Measurements from ENCODE around the gene ZNF490.
"Not testable (repeated sequence)": the region's sequence is repeated elsewhere in the genome, so short reads cannot be mapped to it uniquely, and the experiment has no call there.

The ZNF490 gene

GRCh38 chr19:12567951-12568350 is 42.7 kb downstream of the ZNF490 start:
- H3K9ac ChIP-seq: no peak overlapping the region
- H4K20me1 ChIP-seq (ENCODE audit: insufficient read depth): no peaks in the 10 kb centered on the region
- TF ChIP-seq, protein P1, sequence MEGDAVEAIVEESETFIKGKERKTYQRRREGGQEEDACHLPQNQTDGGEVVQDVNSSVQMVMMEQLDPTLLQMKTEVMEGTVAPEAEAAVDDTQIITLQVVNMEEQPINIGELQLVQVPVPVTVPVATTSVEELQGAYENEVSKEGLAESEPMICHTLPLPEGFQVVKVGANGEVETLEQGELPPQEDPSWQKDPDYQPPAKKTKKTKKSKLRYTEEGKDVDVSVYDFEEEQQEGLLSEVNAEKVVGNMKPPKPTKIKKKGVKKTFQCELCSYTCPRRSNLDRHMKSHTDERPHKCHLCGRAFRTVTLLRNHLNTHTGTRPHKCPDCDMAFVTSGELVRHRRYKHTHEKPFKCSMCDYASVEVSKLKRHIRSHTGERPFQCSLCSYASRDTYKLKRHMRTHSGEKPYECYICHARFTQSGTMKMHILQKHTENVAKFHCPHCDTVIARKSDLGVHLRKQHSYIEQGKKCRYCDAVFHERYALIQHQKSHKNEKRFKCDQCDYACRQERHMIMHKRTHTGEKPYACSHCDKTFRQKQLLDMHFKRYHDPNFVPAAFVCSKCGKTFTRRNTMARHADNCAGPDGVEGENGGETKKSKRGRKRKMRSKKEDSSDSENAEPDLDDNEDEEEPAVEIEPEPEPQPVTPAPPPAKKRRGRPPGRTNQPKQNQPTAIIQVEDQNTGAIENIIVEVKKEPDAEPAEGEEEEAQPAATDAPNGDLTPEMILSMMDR (conservative IDR thresholded peaks at IDR 0.05; ENCODE audit: low read depth, low read length): no peak
- H3K4me3 ChIP-seq (IDR thresholded peaks at IDR 0.05; ENCODE audit: insufficient read depth, low read depth, low read length): no peak overlapping the region
- no peak overlapping the region for H3K4me2 ChIP-seq
- H2AFZ ChIP-seq (ENCODE audit: low read depth): no peak overlapping the region
- H3K4me1 ChIP-seq (ENCODE audit: low read depth, poor library complexity, severe bottlenecking): peaks cover 8% of the 10 kb centered on the region
- no peak overlapping the region for H3K27ac ChIP-seq
- no peaks in the 10 kb centered on the region for H3K27me3 ChIP-seq (ENCODE audit: insufficient read depth, low read depth)
- H3K36me3 ChIP-seq (ENCODE audit: insufficient read depth): no peaks in the 10 kb centered on the region
- no peaks in the 10 kb centered on the region for H3K79me2 ChIP-seq (ENCODE audit: insufficient read depth, low read depth)

- H3K79me2 ChIP-seq (ENCODE audit: insufficient read depth, low read depth); H3K36me3 ChIP-seq (ENCODE audit: insufficient read depth); H3K4me1 ChIP-seq (ENCODE audit: low read depth, poor library complexity, severe bottlenecking); H3K4me2 ChIP-seq; H2AFZ ChIP-seq (ENCODE audit: low read depth); H3K9ac ChIP-seq; H3K4me3 ChIP-seq (IDR thresholded peaks at IDR 0.05; ENCODE audit: insufficient read depth, low read depth, low read length); H3K27me3 ChIP-seq (ENCODE audit: insufficient read depth, low read depth); H3K27ac ChIP-seq; H4K20me1 ChIP-seq (ENCODE audit: insufficient read depth): not testable (repeated sequence)
These were observed 44.2 kb downstream of the ZNF490 start for GRCh38 chr19:12566380-12566779.

DNA sequence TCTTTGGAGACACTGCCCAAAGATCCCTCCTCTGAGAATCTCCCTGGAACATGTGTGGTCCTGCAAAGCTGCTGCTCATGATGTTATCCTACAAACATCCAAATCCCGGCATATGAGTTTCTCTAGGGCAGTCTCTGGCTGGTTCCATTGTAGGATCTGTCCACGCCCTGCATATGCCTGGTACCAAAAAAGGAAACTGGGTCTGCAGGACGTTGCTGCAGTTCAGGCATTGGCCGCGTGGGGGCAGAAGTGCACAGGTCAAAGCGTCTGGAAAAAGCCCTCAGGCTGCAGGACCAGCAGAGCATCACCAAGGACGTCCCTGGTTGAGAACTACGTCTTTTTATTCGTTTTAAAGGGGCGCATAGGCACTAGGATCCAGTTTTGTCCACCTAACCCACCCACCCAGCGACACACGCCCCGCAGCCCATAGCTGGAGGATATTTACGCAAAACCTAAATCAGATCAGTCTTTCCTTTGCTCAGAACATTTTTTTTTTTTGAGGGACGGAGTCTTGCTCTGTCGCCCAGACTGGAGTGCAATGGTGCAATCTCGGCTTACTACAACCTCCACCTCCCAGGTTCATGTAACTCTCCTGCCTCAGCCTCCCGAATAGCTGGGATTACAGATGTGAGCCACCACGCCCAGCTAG is 46.5 kb downstream of the ZNF490 start:
- Histone ChIP-seq H3K4me2 (no peak overlapping the region), H3K4me1 (ENCODE audit: low read depth, poor library complexity, severe bottlenecking) (peaks cover 8% of the 10 kb centered on the region), H2AFZ (ENCODE audit: low read depth) (no peak overlapping the region; the same call in 1 of the 2 replicates), H3K79me2 (ENCODE audit: insufficient read depth, low read depth) (no peaks in the 10 kb centered on the region), H3K36me3 (ENCODE audit: insufficient read depth) (no peaks in the 10 kb centered on the region), H3K27ac (no peak overlapping the region), H3K9ac (no peak overlapping the region), H4K20me1 (ENCODE audit: insufficient read depth) (no peaks in the 10 kb centered on the region), H3K27me3 (ENCODE audit: insufficient read depth, low read depth) (no peaks in the 10 kb centered on the region), H3K4me3 (IDR thresholded peaks at IDR 0.05; ENCODE audit: insufficient read depth, low read depth, low read length) (no peak overlapping the region)
- TF ChIP-seq, protein P1 (conservative IDR thresholded peaks at IDR 0.05; ENCODE audit: low read depth, low read length): peak; percentile 96

GRCh38 chr19:12555456-12555930 is 55.1 kb downstream of the ZNF490 start:
- peaks cover 6% of the 10 kb centered on the region for H3K4me1 ChIP-seq (ENCODE audit: low read depth, poor library complexity, severe bottlenecking)
- no peak overlapping the region for H3K4me3 ChIP-seq (IDR thresholded peaks at IDR 0.05; ENCODE audit: insufficient read depth, low read depth, low read length)
- H3K27ac ChIP-seq: no peak overlapping the region
- H3K79me2 ChIP-seq (ENCODE audit: insufficient read depth, low read depth): peaks cover 5% of the 10 kb centered on the region; the same call in 1 of the 2 replicates
- H3K36me3 ChIP-seq (ENCODE audit: insufficient read depth): no peaks in the 10 kb centered on the region
- no peak overlapping the region for H2AFZ ChIP-seq (ENCODE audit: low read depth)
- TF ChIP-seq, protein P1 (conservative IDR thresholded peaks at IDR 0.05; ENCODE audit: low read depth, low read length): no peak
- H3K27me3 ChIP-seq (ENCODE audit: insufficient read depth, low read depth): no peaks in the 10 kb centered on the region
- H4K20me1 ChIP-seq (ENCODE audit: insufficient read depth): no peaks in the 10 kb centered on the region
- H3K4me2 ChIP-seq: no peak overlapping the region
- H3K9ac ChIP-seq: no peak overlapping the region
